ENCODE results near the gene MIPEP. TPM values are rescaled to one million over a fixed set of nuclear protein-coding genes. Genes with fewer than 3 reads are reported as not detected.

The MIPEP gene
- total and polyA plus RNA-seq, 9 of the 15 experiments (the other 6 are each of a cell fraction or from before 2014, with no cell fraction given), result 1.7 to 19.3 (median 13.1) TPM

DNA sequence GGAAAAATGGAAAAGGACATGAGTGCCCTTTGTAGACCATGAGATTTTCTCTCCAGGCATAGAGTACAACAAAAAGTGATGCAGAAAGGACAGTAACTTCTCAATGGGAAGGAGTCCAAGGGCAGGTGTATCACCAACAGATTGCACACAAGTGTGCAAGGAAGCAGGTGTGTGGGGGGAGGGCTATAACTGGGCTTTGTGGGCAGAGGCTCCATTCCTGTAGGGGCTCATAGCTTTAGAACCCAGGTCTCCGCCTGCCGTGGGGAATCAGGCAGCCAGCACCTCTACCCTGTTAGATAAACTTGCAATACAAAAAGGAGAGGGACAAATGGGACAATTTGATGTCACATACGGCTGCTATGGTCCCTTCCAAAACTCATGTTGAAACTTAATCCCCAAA is 119.8 kb downstream of the MIPEP start:
- Histone ChIP-seq H3K9me1 (ENCODE audit: control insufficient read depth, insufficient read depth, low read length) (no peaks in the 10 kb centered on the region), H3K4me1 (replicated peaks in 1 of 2; ENCODE audit: control insufficient read depth in 2 of 2, insufficient read depth in 2 of 2, low read length in 2 of 2) (peaks cover 0 to 3% of the 10 kb centered on the region in 2 experiments; a peak in 2 of 5 replicates), H2AFZ (ENCODE audit: low read depth, low read length) (no peak overlapping the region), H3K36me3 (ENCODE audit: control insufficient read depth, insufficient read depth, low read length) (no peaks in the 10 kb centered on the region), H3K9me3 (replicated peaks; ENCODE audit: control insufficient read depth, insufficient read depth, low read depth, low read length) (no peaks in the 10 kb centered on the region), H3K4me3 (no peak overlapping the region), H3K79me2 (ENCODE audit: control insufficient read depth, insufficient read depth, low read length) (no peaks in the 10 kb centered on the region), H3K27me3 (ENCODE audit: control insufficient read depth in 2 of 2, insufficient read depth in 2 of 2, low read length in 2 of 2) (no peaks in the 10 kb centered on the region), H3K9ac (ENCODE audit: insufficient read depth in 1 of 2, low read depth in 2 of 2, low read length in 2 of 2) (no peak overlapping the region), H3K4me2 (ENCODE audit: insufficient read depth, low read length) (no peak overlapping the region), H4K20me1 (replicated peaks; ENCODE audit: control insufficient read depth, insufficient read depth, low read length) (no peaks in the 10 kb centered on the region), H3K27ac (ENCODE audit: extremely low read depth, low read depth, low read length) (no peak overlapping the region)
- POLR2A ChIA-PET, result no interaction called here
- DNase-seq (ENCODE audit: extremely low read depth in 1 of 4, low spot score in 3 of 4) (no peak), FAIRE-seq (no peak), ATAC-seq (no peak)
- intact Hi-C loops (cut with micrococcal nuclease) (no loop called here), in situ Hi-C loops (cut with MboI) (no loop called here)
- TF ChIP-seq SP2 (IDR thresholded peaks at IDR 0.05; ENCODE audit: extremely low read depth, low read depth, low read length, poor library complexity, severe bottlenecking) (no peak), SMARCC2 (IDR thresholded peaks at IDR 0.05; ENCODE audit: low read depth) (no peak), ZNF57 (CRISPR knock-in tag; IDR thresholded peaks at IDR 0.05) (no peak), NFATC3 (IDR thresholded peaks at IDR 0.05) (no peak), TCF3 (CRISPR knock-in tag; IDR thresholded peaks at IDR 0.05) (no peak), POLR2G (IDR thresholded peaks at IDR 0.05; ENCODE audit: low read depth, low read length) (no peak), SAP30 (IDR thresholded peaks at IDR 0.05; ENCODE audit: borderline replicate concordance, insufficient read depth, low read depth, low read length, poor library complexity, severe bottlenecking) (no peak), FOXA3 (CRISPR knock-in tag; conservative IDR thresholded peaks at IDR 0.05 in 1 of 2, IDR thresholded peaks at IDR 0.05 in 1 of 2) (no peak)
- TF ChIP-seq, protein P1, sequence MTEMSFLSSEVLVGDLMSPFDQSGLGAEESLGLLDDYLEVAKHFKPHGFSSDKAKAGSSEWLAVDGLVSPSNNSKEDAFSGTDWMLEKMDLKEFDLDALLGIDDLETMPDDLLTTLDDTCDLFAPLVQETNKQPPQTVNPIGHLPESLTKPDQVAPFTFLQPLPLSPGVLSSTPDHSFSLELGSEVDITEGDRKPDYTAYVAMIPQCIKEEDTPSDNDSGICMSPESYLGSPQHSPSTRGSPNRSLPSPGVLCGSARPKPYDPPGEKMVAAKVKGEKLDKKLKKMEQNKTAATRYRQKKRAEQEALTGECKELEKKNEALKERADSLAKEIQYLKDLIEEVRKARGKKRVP (CRISPR knock-in tag; IDR thresholded peaks at IDR 0.05), result no peak
- TF ChIP-seq, protein P2, sequence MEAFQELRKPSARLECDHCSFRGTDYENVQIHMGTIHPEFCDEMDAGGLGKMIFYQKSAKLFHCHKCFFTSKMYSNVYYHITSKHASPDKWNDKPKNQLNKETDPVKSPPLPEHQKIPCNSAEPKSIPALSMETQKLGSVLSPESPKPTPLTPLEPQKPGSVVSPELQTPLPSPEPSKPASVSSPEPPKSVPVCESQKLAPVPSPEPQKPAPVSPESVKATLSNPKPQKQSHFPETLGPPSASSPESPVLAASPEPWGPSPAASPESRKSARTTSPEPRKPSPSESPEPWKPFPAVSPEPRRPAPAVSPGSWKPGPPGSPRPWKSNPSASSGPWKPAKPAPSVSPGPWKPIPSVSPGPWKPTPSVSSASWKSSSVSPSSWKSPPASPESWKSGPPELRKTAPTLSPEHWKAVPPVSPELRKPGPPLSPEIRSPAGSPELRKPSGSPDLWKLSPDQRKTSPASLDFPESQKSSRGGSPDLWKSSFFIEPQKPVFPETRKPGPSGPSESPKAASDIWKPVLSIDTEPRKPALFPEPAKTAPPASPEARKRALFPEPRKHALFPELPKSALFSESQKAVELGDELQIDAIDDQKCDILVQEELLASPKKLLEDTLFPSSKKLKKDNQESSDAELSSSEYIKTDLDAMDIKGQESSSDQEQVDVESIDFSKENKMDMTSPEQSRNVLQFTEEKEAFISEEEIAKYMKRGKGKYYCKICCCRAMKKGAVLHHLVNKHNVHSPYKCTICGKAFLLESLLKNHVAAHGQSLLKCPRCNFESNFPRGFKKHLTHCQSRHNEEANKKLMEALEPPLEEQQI (IDR thresholded peaks at IDR 0.05), result no peak
- CTCF ChIA-PET (ENCODE audit: low intra/inter-chr PET ratio), result no interaction called here
- WGBS (ENCODE audit: insufficient coverage, low coverage, missing lambda C conversion rate), result 75% methylated on average over 3 of the region's 3 CpGs
- no TSS peak for BruUV-seq (replicated peaks)

Measured in K562 (cell line).